Fibroblast of the aortic adventitia (primary cell): Measurements from ENCODE around the gene NGDN. TPM values are rescaled to one million over a fixed set of nuclear protein-coding genes. Genes with fewer than 3 reads are reported as not detected.

Source experiments
- DNase-seq: peaks from one replicate; pipeline ENCODE4 v3.0.0-alpha.2; 2010; ENCODE audit warnings: low read depth
- H3K4me3 ChIP-seq: 2 replicates; pipeline ENCODE4 v1.5.1; 2011; ENCODE audit warnings: low read depth, mild to moderate bottlenecking, control low read depth, low read length, moderate library complexity
- CTCF ChIP-seq: IDR thresholded peaks from 2 replicates; pipeline ENCODE4 v1.5.1; 2011; ENCODE audit warnings: mild to moderate bottlenecking, low read length, control low read depth, inconsistent platforms; ENCODE audit not compliant: insufficient read depth
- total RNA-seq: library from RNA; depleted of rRNA; stranded (reverse); fragments of >200 nt; gene quantifications from 2 replicates; pipeline ENCODE4 v1.2.3, GENCODE V29; 2012; ENCODE audit warnings: low replicate concordance

NGDN gene
- total RNA-seq, 1 donor = 31.5 TPM

- no peak for TF ChIP-seq CTCF
- H3K4me3 ChIP-seq = no peak overlapping the region
- DNase-seq = no peak
Observed at GRCh38 chr14:23439107-23439835, 30.2 kb upstream of the NGDN start.

DNA sequence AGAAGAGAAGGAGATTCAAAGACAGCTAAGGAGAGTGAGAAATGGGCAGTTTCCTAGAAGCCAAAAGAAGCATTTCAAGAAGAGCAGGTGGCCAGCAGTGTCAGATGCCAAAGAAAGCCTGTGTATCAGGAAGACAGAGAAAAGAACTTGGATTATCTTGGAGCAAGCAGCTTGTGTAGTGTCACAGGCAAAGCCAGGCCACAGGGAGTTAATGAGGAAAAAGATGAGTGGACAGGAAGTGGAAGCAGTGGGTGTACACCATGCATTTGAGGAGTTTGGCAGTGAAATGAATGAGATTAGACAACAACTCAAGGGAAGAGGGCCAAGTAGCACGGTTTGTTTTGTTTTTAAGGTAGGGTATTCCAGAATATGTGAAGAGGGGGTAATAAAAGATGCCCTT lies 28.4 kb upstream of the NGDN start:
- no peak overlapping the region for H3K4me3 ChIP-seq
- TF ChIP-seq CTCF = no peak
- no peak for DNase-seq

DNA sequence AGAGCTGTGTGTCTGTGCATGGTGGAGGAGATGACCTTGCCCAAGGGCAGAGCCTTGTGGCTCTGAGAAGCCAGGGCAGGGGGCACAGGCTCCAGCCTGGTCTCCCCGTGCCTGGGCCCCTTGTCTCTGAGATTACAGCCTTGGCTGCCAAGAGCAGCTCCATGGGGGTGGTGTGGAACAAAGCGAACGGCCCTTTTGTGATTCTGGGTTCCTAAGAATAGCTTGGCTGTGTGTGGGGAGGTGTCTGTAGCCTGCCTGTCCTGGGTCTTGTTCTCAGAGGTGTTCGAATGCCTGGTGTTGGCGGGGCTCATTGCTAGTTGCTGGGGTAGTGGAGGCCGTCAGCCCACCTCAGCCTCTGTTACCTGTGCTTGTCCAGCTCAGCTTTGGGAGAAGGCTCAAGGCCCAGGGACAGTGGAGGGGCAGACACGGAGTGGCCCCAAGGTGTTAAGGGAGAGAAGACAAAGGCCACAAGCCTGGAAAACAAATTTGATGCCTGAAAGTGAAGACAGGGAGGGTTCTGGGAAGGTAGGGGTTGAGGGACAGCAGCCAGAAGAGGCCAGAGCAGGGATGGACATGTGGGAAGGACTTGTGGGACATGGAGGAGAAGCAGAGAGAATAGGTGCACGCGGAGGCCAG lies 26.7 kb upstream of the NGDN start:
- DNase-seq = no peak
- TF ChIP-seq CTCF = no peak
- no peak overlapping the region for H3K4me3 ChIP-seq

- no peak for TF ChIP-seq CTCF
- H3K4me3 ChIP-seq = no peak overlapping the region
- DNase-seq = no peak
Observed at GRCh38 chr14:23443411-23443812, 26.1 kb upstream of the NGDN start.

GRCh38 chr14:23443881-23444280 lies 25.6 kb upstream of the NGDN start:
- no peak for DNase-seq
- no peak for TF ChIP-seq CTCF
- H3K4me3 ChIP-seq = no peak overlapping the region

- DNase-seq = no peak
- TF ChIP-seq CTCF = no peak
- no peak overlapping the region for H3K4me3 ChIP-seq
Observed at GRCh38 chr14:23444314-23444713, 25.2 kb upstream of the NGDN start.
